8988T (cell line): ENCODE measurements around the gene SIRT3.
A peak's percentile ranks its signal among the peaks of the same experiment; 100 is the strongest.
"Not testable (repeated sequence)": the region's sequence is repeated elsewhere in the genome, so short reads cannot be mapped to it uniquely, and the experiment has no call there.

Experiments used
- DNase-seq: peaks from one replicate; pipeline ENCODE4 v3.0.0; 2011

The SIRT3 gene

GRCh38 chr11:238346-238745, 2.2 kb upstream of the SIRT3 start:
- DNase-seq, result not testable (repeated sequence)

GRCh38 chr11:236774-237767, 929 bp upstream of the SIRT3 start, which contains the start of gene PSMD13:
Gene PSMD13 (plus strand): TSS chr11:236976. CDS start chr11:237050, 74 bp downstream.
- DNase-seq, result peak; percentile 97

GRCh38 chr11:235609-235996, 539 bp downstream of the SIRT3 start:
- no peak for DNase-seq

DNA sequence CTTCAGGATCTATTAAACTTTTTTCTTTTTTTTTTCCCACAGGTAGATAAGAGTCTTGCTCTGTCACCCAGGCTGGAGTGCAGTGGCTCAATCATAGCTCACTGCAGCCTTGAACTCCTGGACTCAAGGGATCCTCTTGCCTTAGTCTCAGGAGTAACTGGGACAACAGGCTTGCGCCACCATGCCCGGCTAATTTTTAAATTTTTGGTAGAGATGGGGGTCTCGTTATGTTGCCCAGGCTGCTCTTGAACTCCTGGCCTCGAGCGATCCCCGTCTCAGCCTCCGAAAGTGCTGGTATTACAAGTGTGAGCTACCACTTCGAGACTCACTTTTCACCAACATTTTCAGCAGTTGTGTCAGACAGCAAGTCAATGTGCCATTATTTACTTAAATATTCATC, 962 bp downstream of the SIRT3 start:
- DNase-seq, result no peak

DNA sequence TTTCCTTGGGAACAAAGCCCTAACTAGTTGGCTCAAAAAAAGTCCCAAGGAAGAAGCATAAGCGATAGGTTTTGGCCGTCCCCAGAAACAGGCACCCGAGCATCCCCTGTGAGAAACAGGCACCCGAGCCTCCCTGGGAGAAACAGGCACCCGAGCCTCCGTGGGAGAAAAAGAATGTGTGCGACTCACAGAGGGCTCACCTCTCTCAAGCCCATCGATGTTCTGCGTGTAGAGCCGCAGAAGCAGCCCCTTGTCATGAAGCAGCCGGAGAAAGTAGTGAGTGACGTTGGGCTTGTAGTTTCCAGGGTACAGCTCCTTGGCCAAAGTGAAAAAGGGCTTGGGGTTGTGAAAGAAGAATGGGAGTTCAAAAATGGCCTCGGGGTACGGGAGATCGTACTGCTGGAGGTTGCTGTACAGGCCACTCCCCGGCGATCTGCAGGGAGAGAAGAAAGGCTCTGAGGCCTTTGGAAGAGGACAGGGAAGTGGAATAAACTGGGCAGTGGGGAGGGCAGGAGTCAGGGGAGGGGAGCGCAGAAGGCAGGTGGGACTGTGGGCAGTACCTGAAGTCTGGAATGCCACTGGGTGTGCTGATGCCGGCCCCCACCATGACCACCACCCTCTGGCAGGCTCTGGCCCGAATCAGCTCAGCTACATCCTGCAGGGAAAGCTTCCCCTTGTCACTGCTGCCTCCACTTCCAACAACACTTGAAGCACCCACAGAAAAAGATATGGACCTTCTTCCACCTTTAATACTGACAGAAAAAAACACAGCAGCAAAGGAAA, 3.2 kb downstream of the SIRT3 start:
- DNase-seq, result no peak

DNA sequence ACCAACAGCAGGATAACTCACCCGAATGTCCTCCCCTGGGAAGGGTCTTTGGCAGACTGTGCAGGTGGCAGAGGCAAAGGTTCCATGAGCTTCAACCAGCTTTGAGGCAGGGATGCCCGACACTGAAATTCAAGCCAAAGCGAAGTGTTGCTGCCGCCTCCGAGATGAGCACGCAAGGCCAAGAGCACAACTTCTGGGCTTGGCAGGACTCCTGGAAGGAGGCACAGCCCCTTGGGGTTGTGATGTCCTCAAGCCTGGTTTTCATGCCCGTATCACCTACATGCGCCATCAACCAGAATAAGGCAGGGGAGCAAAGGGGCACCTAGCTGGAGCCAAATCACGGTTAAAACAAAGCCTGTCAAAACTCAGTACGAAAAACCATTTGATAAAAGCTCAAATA, 5.7 kb downstream of the SIRT3 start:
- no peak for DNase-seq

GRCh38 chr11:227824-228379, 8.2 kb downstream of the SIRT3 start:
- no peak for DNase-seq

- DNase-seq, result no peak
Measured at GRCh38 chr11:225734-226453, 10.2 kb downstream of the SIRT3 start.

- no peak for DNase-seq
Measured at GRCh38 chr11:224424-224823, 11.7 kb downstream of the SIRT3 start.

DNA sequence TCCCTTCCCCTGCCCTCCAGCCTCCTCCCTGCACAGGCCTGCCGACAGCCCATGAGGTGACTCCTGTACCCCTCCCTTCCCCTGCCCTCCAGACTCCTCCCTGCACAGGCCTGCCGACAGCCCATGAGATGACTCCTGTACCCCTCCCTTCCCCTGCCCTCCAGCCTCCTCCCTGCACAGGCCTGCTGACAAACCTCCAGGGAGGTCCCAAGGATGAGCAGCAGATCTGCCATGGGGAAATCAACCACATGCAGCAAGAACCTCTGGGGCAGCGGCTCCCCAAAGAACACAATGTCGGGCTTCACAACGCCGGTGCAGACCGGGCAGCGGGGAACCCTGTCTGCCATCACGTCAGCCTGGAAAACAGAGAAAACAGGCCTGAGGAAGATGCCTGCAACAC, 12.3 kb downstream of the SIRT3 start:
- DNase-seq, result no peak

- no peak for DNase-seq
Measured at GRCh38 chr11:223026-223789, 12.9 kb downstream of the SIRT3 start.

DNA sequence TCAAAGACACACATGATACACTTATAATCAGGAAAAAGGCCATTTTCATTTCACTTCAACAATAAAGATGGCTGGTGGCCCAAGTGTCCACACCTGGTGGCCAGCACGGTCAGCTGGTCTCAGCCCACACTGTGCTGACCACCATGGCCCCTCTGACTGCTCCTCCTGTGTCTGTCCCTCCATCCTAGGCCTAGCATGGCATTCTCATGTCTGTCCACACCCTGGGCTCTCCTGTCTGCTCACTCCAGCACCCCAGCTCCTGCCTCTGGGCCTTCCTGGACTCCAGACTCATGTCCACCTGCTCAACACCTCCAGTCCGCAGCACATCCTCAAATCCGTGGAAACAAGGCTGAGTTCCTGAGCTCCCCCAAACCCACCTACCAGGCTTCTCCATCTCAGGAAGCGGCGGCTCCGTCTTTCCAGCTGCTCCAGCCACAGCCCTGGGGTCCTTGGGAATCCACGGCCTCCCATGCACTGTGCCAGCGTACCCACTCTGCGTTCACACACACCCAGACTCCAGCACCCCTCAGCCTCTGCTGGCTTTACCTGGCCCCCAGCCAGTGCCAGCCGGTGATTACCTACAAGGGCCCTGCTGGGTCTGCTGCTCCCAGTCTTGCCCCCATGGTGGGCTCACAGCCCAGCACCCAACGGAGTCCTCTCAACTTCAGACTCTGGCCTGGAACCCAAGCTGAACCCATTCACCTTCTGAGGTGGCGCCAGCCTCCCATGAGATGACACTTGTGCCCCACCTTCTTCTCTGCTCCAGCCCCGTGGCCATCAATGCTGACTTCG, 13.9 kb downstream of the SIRT3 start:
- no peak for DNase-seq

DNA sequence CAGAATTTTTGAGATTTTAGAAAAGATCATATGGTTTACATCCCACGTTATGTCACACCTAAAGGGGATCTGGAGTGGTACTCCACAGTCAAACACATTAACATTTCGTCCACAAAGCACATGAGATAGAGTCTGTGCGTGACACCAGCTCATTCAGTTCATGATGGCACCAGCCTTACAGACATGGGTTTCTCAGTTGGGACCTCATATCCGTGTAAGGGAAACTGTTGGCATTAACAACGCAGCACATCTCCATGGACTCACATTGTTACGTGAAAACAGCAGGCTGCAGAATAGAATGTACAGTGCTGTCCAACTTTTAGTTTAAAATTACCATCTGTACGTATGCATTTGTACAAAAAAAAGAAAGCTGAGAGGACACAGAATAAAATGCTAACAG, 14.6 kb downstream of the SIRT3 start:
- no peak for DNase-seq

DNA sequence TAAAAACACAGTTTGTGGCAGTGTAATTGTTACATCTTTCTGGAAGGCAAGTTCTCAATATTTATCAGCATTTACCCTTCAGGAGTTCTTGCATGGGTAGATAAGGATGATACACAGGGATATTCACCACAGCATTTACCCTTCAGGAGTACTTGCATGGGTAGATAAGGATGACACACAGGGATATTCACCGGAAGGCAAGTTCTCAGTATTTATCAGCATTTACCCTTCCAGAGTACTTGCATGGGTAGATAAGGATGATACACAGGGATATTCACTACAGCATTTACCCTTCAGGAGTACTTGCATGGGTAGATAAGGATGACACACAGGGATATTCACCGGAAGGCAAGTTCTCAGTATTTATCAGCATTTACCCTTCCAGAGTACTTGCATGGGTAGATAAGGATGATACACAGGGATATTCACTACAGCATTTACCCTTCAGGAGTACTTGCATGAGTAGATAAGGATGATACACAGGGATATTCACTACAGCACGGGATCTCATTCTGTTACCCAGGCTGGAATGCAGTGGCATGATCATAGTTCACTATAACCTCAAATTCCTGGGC, 15.4 kb downstream of the SIRT3 start:
- not testable (repeated sequence) for DNase-seq

GRCh38 chr11:218815-219593, 17.1 kb downstream of the SIRT3 start:
- DNase-seq, result no peak

- no peak for DNase-seq
Measured at GRCh38 chr11:217704-218103, 18.4 kb downstream of the SIRT3 start.

DNA sequence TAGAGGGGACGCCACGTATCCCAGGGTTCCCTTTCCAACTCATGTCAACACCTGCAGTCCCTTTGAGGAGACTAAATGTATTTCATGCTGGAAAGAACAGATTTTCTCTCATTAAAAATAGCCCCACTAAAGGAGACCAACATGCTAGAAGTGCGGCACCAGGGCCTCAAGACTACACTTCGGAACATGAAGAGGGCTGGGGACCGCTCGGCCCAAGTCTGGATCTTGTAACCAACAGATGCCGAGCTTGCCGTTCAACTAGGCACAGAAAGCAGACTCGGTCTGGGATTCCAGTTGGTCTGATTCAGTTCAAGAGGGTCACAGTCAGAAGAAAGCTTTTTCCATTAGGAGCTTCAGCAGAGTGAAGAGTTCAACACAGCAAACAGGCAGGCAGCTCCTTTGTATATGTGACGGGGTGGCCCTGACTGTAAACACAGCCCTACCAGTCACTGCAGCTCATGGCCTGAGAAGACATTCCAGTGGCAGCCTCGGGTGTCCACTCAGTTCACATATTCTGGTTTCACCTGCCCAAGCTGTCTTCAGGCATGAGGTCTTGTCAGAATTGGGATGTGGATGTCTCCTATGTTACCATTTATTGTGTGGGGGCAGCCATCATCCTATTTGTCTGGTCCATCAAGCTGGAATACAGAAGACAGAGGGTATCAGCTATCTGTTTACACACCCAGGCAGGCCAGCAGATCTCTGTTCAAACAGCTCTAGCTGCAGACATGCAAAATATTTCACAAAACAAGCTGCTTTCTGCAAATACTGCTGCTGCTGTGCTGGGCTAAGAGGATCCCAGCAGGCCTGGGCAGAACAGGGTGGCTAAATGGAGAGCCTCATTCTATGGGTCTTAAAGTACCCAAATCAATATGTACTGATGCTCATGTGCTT, 19.8 kb downstream of the SIRT3 start:
- no peak for DNase-seq

- no peak for DNase-seq
Measured at GRCh38 chr11:215581-216037, 20.5 kb downstream of the SIRT3 start.

- no peak for DNase-seq
Measured at GRCh38 chr11:214083-214482, 22.1 kb downstream of the SIRT3 start.
